Fibroblast of skin of scalp (primary cell): ENCODE measurements around the gene COMMD9.

Source experiments
- DNase-seq: peaks from one replicate; pipeline ENCODE4 v3.0.0-alpha.2; 2013

Gene COMMD9

DNA sequence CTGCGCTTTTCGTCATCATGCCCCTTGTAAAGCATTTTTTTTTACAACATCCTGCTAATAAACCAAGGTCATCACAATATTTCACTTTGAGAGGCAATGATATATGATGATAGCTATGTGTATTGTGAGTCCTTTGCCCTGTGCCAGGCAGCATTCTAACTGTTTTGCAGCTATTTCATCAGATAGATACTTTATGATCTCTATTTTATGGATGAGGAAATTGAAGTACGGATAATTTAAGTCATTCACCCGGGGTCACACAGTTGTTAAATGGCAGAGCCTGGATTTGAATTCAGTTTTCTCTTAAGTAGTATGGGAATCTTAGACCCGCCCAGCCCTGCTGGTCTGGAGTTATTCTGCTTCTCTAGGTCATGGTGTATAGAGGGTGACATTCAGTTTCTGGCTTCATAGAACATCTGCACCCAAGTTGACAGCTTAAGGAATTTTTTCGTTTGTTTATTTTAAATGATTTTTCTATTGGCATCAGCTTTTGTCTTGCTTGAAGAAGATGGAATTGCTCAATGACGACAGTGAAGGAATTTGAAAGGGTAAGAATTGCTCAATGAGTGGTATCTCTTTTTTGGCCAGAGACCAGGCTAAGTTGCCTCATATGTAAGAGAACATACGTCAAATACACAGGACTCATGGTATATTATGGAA lies 7.8 kb upstream of the COMMD9 start:
- peak; percentile 84 for DNase-seq

DNA sequence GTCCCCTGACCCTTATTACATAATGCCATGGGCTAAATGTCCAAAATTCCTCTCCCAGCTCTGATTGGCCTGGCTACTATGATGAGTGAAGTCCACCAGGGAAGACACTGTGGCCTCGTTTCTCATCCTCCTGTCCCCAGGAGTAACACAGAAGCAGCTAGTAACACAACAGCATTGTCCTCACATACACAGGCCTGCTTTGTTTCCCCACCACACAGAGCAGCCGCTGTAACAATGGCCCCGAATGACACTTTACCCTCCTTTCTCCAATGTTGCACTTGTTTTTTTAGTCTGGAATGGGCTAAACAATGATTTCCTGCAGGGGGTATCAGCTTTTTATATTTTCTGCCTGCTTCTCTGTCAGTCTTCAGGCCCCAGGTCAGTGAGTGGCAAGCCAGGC lies 6.7 kb upstream of the COMMD9 start, which contains the start of gene PRR5L:
PRR5L (plus strand) TSS at position 363 of the 400 bp plus-strand sequence. CDS start 104,834 bp downstream, outside the sequence.
- no peak for DNase-seq

DNA sequence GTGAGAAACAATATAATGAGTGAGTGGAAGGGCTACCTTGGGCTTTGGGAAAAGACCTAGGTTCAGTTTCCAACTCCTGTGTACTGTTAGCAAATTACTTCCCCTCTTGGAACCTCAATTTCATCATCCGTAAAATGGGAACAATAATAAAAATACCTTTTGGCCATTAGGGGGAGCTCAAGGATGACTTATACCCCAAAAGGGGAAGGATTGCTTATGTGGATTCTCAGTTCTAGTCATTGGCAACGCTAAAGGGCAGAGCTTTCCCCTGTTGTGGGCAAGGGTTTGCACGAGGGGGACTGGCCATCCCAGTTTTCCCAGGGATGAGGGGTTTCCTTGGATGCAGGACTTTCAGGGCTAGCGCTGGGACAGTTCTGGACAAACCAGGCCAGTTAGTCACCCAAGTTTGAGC lies 3.1 kb upstream of the COMMD9 start:
- peak; percentile 59 for DNase-seq

DNA sequence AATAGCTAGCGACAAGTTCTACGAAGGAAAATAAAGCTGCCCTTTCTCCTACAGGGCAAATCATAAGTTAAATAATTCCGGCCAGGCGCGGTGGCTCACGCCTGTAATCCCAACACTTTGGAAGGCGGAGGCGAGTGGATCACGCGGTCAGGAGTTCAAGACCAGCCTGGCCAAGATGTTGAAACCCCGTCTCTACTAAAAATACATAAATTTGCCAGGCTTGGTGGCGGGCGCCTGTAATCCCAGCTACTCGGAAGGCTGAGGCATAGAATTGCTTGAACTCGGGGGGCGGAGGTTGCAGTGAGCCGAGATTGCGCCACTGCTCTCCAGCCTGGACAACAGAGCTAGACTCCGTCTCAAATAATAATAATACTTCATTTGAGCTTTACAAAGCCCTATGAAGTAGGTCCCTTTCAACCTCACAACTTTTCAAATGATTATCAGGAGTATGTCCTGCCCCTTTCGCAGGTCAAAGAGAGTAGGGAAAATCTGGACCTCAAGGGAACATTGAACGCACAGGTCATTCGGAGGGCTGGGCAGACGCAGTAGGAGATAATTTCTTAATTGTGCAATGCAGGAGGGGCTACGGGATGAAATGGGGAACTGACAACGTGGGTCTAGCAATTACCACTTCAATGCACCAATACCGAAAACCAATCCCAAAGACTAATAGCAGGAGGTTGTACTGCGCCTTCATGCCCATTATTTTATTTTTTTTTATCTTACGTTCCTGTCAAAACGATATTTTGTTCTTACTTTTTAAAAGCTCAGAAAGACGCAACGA lies 590 bp downstream of the COMMD9 start:
- DNase-seq, result no peak

DNA sequence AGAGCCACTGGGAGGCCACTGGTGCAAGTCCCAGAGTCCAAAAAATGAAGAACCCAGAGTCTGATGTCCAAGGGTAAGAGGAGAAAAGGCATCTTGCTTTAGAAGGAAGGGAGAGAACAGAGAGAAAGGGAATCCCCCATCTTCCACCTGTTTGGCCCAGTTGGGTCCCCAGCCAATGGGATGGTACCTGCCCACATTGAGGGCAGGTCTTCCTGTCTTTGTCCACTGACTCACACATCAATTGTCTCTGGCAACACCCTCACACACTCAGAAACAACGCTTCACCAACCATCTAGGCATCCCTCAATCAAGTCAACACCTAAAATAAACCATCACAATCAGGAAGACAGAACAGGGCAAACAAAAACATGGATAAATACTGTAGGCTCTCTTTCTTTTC lies 6.3 kb downstream of the COMMD9 start:
- no peak for DNase-seq

DNA sequence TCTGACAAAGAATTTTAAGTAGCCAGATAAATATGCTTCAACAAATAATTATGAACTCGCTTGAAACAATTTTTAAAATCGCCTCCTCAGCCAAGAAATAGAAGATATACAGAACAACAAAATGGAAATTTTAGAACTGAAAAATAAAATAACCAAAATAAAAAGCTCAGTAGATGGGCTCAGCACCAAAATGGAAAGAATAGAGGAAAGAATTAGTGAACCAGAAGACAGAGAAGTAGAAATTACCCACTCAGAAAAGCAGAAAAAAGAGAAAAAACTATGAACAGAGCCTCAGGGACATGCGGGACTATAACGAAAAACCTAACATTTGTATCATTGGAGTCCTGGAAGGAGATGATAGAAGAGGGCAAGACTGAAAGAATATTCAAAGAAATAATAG lies 7.4 kb downstream of the COMMD9 start:
- DNase-seq, result no peak

DNA sequence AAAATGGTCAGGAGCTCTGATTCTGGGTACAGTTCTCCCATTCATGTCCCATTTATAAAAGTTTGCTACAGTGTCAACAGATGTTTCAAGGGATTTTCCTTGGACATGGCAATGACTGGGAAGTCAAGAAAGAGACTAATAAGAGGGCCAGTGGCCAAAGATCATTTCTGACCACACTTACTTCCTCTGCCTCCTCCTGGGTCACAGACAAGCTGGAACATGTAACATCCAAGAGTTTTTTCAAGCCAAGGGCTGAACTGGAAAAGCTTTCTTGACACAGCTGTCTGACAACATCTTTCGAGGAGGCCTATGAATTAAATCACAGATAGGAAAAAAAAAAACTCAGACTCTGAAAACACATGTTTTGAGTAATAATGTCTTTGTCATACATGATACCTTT lies 8.7 kb downstream of the COMMD9 start:
- no peak for DNase-seq

DNA sequence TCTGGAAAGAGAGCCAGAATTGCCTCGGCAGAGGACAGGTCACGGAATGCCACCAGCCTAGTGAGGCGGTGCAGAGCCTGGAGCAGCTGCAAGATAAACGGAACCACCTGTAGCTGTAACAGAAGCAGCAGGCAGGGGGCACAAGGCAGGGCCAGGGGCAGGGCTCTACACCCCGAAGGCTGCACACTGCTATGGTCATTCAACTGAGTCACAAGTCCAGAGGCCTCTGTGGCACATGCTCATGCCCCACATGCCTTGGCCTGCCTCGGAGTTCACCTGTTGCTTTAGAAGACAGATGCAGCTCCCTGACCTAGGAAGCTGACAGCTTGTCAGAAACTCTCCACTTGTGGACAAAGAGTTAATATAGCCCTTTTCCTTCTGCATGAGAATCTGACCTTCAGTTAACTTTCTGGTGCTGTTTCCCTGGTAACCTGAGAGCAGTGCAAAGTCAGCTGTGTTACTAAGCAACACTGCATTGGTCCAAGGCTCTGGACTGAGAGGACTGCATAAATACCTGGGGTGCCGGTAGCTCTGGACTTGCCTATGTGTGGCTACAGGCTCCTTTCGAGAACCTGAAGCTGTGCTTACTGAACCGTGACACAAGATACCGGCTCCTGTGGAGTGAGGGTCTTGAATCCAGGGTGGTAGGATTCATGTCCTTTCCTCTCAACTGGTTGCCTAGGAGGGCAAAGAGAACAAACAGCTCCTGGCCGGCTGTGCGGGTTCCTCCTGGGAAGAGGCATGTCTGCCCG lies 10.5 kb downstream of the COMMD9 start:
- DNase-seq, result no peak

DNA sequence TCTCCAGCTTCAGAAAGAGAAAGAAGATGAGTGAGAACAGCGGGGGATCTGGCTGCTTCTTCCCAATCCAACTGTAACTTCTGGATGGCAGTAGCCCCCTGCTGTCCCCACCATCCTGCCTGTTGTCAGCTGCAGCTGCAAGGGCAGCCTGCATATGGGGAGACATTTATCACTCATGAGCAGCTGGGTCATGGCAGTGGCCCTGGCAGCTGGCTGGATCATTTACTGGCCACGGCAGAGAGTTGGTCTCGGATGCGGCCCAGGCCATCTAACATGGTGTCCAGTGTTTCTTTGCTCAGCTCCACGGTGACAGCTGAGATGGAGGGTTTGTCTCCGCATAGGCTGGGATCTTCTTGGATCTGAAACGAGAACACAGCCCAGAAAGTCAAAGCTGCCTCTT lies 14.8 kb downstream of the COMMD9 start:
- DNase-seq, result no peak

DNA sequence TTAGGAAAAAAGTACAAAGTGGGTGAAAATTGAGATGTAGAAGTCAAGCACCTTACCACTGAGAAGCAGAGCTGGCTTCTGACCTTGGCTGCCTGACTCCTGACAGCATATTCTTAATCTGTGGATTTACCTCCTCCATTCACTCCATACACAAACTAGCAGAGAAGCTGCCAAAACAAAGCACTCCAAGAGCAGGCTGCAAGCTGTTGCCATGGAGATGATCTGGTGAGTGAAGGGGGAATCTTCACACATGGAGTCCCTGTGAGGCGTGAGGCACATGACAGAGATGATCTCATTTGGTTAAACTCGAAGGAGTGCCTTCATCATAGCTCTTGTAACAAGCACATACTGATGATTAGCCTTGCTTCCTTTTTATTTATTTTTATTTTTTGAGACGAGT lies 16.1 kb downstream of the COMMD9 start:
- DNase-seq, result no peak

DNA sequence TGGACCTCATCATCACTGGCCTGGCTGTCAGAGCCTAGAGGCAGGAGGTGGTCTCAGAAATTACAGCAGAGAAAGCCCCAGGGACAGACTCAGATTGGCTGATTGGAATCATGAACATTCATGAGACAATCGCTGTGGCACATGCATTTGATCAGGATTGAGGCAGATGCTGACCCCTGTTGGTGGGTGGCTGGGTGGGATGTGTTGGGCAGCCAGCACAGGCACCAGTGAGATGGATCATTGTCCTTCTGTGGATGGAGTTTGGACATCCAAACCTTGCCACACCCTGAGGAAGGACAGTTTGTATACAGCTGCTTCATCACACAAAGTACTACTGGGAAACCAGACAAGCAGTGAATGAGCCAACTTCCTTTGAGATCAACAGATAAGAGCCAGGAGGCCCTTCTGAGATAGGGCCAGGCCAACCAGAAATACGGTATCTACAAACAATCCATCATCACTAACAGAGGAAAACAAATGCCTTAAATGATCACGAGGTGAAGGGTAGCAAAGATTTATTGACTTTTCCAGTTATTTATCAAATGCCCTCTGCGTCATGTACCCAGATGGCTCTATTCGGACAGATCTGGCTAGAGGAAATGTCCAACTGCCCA lies 17.3 kb downstream of the COMMD9 start:
- no peak for DNase-seq

DNA sequence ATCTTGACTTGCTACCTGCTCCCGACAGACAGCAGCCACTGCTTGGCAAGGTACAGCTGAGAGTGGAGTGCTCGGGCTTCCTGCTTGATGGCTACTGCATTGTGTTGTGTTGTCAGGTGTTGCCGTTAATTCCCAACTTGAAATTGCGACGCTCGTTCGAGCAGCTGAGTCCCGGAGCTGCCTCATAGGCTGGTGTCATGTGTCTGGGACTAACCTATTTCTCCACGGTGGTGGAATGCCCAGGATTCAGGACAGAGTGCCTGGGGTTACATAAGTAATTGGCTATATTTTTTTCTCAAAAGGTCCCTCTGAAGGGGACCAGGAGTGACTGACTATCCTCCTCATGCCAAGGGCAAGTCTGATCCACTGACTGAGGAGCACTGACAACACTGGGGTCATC lies 18.5 kb downstream of the COMMD9 start:
- DNase-seq, result no peak

DNA sequence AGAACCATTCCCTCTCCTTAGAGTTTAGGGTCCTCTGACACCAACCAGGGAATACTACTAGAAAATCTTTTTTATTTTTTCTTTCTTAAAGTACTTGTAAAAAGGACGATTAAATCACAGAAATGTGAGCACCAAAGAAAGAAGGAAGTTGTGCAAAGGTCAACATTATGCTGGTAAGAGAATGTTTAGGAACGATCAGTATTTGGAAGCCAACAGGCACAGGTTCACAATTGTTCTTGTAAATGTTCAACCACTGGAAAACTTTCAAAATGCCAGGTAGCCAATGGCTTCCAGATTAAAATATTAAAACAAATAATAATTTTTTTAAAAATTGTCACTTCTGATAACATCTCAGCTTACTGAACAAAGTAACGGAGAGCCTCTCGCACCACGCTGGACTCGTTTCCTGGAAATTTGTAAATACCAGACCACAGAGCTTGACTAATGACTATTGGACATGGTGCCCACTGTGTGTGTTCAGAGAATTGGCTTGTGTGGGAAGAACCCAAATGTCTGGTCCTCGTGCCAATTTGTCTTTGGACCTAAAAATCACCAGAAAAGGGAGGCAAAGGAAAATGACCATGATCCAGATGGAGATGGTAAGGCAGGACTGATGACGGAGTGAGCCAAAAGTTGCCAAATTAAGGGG lies 20.8 kb downstream of the COMMD9 start:
- DNase-seq, result no peak

DNA sequence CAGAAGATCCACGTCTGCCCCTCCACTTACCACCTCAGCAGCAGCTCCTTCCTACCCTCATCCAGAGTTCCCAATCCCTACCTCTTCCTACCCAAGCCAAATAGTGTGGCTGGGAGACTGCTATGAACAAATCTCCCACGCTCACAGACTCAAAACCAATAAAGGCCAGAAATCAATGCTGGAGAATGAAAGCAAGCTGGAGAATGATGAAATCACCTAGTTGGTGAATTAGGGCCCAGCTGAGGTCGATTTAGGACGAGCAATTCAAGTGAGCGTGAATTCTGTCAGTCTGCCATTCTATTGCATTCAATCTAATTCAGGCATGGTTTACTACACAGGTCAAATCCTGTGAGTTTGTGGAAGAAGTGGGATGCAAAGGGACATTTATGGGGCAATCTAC lies 22.5 kb downstream of the COMMD9 start:
- DNase-seq, result no peak

DNA sequence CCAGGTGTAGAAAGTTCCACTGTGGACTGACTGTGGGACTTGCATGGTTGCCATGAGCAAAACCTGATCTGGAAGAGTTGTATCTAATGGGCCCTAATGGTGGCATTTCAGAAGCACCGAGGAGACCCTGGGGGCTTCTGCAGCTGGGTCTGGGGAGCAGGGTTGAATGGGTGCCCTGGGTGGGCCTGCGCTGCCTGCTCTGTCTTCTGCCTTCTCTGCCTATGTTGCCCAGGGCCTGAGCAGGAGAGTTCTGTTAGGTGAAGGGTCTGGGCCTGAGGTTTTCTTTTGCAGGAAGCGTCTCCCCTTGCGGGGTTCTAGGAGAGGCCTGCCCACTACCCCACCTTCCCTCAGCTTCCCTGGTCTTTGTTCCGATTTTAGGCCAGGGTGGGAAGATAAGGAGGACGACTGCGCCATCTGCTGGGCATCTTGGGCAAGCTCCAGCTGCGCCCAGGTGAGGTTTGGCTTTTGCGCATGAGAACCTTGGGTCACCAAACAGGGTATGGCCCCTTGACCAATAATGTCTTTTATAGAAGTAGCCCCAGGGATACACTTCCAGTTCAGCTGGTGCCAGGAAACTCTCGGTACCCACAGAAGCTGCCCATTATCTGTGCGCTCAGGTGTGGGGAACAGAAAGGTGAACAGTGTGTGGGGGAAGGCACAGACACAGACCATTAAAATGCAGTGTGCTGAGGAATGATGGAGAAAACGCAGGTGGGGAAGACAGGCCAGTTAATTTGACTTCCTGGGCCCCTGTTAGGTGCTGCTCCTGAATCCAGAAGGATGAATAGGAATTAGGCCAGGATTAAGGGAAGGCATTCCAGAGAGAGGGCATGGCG lies 23.2 kb downstream of the COMMD9 start:
- DNase-seq, result peak; percentile 49

DNA sequence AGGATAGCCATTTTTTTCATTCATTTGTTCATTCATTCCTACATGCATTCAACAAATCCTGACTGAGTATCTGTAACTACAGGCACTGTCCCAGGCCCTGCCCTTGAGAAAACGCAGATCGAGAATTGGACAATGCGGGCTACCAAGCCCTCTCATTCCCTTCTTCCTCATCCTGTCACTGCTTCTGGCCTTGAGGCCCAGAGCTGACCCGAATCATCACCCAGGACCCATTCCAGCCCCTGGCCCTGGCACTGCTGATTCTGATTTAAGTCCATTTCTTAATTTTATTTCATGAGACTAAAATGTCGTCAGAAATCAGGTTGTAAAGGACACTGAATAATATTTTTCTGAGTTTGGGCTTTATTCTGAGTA lies 24.3 kb downstream of the COMMD9 start:
- DNase-seq, result no peak

DNA sequence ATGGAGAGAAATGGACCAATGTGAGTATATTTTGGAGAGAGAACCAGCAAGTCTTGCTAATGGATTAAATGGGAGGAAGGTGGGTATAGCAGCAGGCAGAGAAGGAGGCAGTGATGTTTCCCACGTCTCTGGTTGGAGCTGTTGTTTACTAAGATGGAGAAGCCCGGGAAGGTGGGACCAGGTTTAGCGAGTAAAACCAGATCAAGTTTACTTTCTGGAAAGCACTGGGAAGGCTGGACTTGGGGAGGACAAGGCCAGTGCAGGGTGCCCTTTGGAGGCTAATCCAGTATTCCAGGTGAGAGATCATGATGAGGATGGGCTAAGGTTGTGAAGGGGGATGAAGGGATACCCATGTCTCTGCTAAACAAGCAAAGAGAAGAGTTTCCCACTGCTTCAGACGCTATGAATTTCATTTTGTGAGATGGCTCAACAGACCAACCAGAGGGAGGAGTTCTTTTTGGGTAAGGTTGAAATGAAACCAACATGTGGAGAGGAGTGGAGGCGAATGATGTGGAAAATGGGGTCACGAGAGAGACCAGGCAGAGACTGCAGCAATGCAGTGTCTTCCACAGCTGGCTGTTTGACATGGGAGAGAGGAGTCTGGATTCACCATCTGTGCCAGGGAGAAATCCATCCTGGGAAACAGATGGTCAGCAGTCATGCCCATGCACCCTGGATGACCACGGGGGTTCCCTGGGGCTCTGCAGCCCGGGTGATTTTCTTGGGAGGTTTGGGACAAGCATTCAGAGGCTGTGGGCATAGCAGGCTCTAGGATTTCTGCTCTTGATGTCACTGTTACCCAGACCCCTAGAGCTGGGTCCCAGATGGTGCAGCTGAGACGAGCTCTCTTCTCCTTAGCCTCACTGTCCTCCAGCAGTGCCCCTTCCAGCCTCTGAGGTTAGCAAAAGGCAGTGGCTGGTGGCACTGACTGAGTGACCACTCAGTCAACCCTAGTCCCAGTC lies 24.9 kb downstream of the COMMD9 start:
- no peak for DNase-seq

DNA sequence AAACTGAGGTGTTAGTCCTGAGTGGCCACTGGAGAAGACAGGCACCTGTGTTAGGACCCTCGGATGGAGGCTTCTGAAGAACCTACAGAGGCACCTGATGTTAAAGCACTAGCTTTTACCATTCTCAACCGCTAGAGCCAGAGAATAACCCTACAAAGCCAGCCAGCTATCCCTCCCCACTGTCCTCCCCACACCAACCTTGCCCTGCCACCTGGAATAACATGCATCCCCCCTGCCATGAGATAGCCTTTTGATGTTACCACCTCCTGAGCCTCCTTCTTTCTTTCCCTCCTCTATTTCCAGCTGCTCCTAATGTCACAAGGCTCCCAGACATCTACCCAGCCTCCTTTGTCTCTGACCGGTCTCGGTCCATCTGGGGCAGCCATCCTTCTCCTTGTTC lies 28.1 kb downstream of the COMMD9 start:
- DNase-seq, result no peak

DNA sequence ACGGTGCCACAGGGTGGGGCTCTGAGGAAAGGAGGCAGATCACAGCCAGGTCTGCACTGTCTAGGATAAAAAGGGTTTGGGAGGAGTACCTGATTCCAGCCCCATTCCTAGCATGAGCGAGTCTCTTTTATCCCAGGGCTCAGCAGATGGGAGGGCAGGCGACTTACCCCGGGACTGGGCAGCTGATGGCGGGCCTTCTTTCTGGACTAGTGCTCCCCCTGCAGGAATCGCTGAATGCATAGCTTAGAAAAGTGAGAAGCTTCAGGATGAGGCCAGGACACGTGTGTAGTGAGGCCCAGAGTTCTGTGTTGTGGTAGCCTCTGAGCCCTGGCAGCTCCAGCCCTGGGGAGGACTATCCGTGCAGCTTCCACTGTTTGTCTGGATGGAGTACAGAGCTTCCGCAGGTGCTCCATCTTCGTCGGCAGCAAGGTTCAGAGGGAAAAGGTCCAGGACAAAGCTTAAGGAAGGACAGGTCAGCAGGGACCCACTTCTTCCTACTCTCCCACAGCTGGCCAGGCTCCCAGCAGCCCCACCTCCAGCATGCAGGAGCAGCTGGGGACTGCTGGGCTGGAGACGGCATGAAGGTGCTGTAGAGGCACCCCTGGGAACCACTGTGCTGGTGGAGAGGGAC lies 30.4 kb downstream of the COMMD9 start:
- peak; percentile 79 for DNase-seq

DNA sequence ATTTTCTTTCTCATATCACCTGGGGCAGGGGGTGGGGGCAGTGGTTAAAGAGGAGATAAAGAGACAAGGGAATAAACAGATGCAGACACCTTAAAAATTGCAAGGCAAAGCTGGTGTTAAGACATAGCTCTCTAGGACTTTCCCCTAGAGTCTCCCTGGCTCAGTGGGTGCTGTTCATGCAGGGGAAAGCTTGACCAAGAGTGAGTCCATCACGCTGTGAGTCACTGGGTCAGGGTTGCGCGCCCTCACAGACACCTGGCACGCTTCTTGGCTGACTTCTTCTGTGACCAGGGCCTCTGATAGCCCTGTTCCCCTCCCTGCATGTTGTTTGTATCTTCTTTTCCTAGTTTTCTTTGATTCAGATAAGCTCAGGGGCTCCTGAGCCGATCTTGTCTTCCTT lies 31.9 kb downstream of the COMMD9 start:
- DNase-seq, result no peak
